Measurements from ENCODE around the gene NPAS2. TPM values are rescaled to one million over a fixed set of nuclear protein-coding genes. Genes with fewer than 3 reads are reported as not detected.

The NPAS2 gene
- total RNA-seq, 4 donors from 2014 or later = 6.1 to 29.8 (median 24.3) TPM

DNA sequence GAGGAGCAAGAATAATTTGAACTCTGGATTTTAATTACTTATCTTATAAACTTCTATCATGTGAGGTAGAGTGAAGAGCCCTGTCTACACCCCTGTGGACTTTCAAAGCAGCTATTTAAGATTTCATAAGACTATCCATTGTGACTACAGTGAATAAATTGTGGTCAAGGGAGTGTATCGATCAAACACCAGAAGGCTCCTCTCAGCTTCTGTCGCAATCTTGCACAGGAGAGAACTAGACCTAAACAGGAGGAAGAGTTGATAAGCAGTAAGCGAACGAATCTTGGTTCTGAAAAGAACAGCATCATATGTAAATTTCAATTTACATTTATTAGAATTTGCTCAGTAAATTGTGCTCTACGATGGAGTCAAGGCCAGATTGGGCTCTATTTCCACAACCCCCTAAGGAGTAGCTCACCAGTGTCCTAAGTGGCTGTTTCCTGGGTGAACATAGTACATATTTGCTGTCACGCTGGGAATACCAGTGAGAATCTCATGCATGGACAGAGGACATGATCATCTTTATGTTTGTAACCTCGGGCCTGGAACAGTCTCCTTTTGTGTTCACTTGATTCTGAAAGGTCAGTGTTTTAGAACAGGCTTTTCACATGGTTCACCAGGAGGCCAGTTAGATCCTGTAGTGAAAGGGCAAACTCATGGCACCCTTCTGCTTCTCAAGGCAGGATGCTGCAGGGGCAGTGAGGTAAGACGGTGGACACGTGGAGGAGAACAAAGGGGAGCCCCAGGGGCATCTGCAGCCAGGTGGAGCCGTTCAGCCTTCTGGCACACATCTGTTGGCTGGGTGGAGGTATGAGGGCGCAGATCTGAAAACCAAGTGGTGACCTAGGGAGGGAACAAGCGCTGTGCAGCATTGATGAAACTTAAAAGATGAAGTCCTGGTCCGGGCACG lies 33.3 kb downstream of the NPAS2 start:
- ATAC-seq (ENCODE audit: low FRiP score) = no peak
- TF ChIP-seq, protein P1, sequence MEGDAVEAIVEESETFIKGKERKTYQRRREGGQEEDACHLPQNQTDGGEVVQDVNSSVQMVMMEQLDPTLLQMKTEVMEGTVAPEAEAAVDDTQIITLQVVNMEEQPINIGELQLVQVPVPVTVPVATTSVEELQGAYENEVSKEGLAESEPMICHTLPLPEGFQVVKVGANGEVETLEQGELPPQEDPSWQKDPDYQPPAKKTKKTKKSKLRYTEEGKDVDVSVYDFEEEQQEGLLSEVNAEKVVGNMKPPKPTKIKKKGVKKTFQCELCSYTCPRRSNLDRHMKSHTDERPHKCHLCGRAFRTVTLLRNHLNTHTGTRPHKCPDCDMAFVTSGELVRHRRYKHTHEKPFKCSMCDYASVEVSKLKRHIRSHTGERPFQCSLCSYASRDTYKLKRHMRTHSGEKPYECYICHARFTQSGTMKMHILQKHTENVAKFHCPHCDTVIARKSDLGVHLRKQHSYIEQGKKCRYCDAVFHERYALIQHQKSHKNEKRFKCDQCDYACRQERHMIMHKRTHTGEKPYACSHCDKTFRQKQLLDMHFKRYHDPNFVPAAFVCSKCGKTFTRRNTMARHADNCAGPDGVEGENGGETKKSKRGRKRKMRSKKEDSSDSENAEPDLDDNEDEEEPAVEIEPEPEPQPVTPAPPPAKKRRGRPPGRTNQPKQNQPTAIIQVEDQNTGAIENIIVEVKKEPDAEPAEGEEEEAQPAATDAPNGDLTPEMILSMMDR (IDR thresholded peaks at IDR 0.05) = no peak
- DNase-seq (ENCODE audit: low spot score) = no peak

DNA sequence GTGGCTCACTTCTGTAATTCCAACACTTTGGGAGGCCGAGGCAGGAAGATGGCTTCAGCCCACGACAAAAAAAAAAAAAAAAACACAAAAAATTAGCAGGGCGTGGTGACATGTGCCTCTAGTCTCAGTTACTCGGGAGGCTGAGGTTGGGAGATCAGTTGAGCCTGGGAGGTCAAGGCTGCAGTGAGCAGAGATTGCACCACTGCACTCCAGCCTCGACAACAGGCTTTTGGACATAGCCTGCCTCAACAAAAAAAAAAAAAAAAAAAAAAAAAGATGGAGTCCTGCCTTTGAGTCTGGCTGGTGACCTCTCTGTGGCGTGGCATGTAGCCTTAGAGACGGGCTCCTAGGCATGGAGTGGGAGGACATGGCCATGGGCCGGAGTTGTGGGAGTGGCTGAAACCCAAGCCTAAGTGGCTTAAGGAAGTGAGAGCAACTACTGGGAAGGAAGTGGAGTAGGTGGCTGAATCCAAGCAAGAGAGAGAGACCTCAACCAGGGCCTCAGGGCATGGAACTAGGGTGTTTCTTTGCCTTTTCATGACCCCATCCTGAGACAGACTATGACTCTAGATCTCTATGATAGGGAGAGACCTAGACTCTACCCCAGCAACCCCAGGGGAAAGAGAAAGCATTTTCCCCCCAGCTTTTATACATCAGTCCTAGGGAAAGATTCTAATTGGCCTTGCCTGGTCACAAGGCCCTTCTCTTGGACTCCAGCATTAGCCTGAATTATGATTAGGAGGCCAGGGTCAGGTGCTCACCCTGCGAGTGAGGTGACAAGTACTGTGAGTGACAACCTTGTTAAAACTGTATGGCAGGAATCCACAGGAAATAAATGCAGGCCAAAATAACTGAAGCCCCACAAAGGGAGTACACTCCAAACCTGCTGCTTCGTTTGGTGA lies 34.2 kb downstream of the NPAS2 start:
- TF ChIP-seq, protein P1 (IDR thresholded peaks at IDR 0.05) = no peak
- no peak for ATAC-seq (ENCODE audit: low FRiP score)
- DNase-seq (ENCODE audit: low spot score) = no peak

DNA sequence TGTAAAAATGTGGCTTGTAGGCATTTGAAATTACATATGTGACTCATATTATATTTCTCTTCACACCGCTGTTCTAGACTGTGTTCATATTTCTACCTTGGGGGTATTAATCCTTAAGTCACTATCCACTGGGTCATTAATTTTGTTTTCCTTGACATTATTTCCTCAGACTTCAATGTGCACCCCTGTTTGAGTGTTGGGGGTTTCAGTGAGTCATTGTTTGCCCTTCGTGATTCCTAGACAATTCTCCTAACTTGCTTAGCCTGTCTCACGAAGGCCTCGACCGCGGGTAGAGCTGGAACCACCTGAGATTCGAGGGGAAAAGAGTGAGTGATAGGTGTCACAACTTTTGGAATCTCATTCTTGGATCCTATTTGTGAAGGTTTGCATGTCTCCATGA lies 35.1 kb downstream of the NPAS2 start:
- DNase-seq (ENCODE audit: low spot score) = no peak
- ATAC-seq (ENCODE audit: low FRiP score) = no peak
- TF ChIP-seq, protein P1 (IDR thresholded peaks at IDR 0.05) = no peak

DNA sequence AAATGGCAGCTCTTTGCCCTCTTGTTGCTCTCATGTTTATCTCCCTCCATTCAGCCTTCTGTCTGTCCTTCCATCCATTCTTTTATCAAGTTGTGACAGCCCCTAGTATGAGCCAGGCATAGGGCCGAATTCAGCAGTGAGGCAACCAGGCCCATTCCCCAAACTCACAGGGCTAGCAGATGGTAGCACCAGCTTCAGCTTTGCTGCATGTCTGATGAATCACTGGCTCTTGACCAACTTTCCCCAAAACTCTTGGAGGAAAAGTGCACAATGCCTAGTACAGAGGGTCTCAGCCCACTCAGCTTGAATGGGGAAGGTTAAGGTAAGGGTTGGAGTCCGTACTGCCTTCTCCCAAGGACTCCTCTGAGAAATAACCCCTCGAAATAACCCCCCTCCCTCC lies 35.7 kb downstream of the NPAS2 start:
- ATAC-seq (ENCODE audit: low FRiP score) = no peak
- no peak for DNase-seq (ENCODE audit: low spot score)
- TF ChIP-seq, protein P1 (IDR thresholded peaks at IDR 0.05) = no peak

DNA sequence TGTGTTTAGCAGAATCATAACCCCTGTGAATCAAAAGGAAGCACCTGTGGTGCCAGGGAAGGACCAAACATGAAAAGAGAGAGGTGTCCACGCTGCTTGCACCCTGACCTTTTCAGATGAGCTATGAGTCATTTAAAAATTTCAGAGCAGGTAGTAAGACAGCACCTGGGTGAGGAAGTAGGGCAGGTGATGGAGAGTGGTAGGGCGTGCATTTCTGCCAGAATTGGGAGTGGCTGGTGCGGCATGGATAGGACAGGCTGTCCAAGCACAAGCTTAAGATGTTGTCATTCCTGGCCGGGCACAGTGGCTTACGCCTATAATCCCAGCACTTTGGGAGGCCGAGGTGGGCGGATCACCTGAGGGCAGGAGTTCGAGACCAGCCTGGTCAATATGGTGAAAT lies 36.8 kb downstream of the NPAS2 start:
- no peak for ATAC-seq (ENCODE audit: low FRiP score)
- DNase-seq (ENCODE audit: low spot score) = no peak
- TF ChIP-seq, protein P1 (IDR thresholded peaks at IDR 0.05) = no peak

DNA sequence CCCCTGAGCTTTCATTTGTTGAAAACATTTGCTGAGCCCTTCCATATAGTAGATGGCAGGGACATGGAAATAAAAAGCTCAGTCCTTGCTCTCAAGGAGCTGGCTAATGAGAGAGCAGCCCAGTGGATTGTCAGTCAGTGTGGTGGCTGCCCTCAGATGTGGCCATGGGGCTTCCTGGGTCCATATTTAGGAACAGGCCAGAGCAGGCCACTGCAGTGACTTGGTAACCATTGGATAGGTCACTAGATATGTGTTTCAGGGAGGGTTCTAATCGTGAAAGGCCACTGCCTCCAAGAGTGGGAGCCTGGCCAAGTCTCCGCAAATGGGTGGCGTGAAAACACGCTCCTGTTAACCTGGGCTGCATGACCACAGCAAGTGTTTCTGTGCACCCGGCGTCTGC lies 37.4 kb downstream of the NPAS2 start:
- no peak for DNase-seq (ENCODE audit: low spot score)
- TF ChIP-seq, protein P1 (IDR thresholded peaks at IDR 0.05) = no peak
- no peak for ATAC-seq (ENCODE audit: low FRiP score)

All from omental fat pad (tissue), 4 donors.